K562 (cell line): ENCODE data around the gene SLFN5. TPM values are rescaled to one million over a fixed set of nuclear protein-coding genes. Genes with fewer than 3 reads are reported as not detected.

Experiments used
- ATAC-seq: fragments of 200-7000 bp; cut with Tn5 transposase; 3 replicates; pipeline ENCODE4 v1.9.1; 2020; ENCODE audit warnings: moderate library complexity
- BruUV-seq: library from RNA; stranded (reverse); fragments of 400-500 nt; replicated peaks from 2 replicates; lab custom pipeline; 2021; lab: Mats Ljungman, UMichigan
- CTCF ChIA-PET: fragments of 300-600 bp; formaldehyde crosslinking; extraction: SDS; loops from one replicate; lab custom pipeline; 2021; ENCODE audit warnings: low intra/inter-chr PET ratio; lab: Yijun Ruan, JAX
- POLR2A ChIA-PET: fragments of 300-600, 350-650 bp; sonication (Branson Sonifier 250); formaldehyde crosslinking; extraction: SDS; loops from one replicate; lab custom pipeline; 2021; ENCODE audit warnings: antibody characterized with exemption, inconsistent platforms; lab: Yijun Ruan, JAX
- DNase-seq, 4 experiments: peaks; one replicate each; pipeline versions ENCODE4 v3.0.0 to v3.0.0-alpha.2; 2011 to 2018; ENCODE audit warnings: low spot score in 3 of 4, mixed read lengths in 3 of 4; ENCODE audit errors: extremely low read depth in 1 of 4
- FAIRE-seq: peaks from 2 replicates; lab custom pipeline; 2011; peaks lifted over from hg19 to GRCh38; lab: Jason Lieb, UNC
- H2AFZ ChIP-seq: 2 replicates; pipeline ENCODE4 v1.6.0; 2011; ENCODE audit warnings: low read depth, low read length, control low read depth, inconsistent platforms
- H3K27ac ChIP-seq: fragments of 200-600 bp; 3 replicates; pipeline ENCODE4 v1.8.0; 2011; ENCODE audit warnings: low read depth, mild to moderate bottlenecking, control low read depth, inconsistent platforms, low read length, moderate library complexity, mixed read lengths; ENCODE audit errors: extremely low read depth
- H3K27me3 ChIP-seq, 2 experiments: fragments of 300-600 bp in 1 of 2; 2 replicates in 1 of 2; 3 replicates in 1 of 2; pipeline versions ENCODE4 v1.6.0 to v1.8.0; 2011; ENCODE audit warnings: inconsistent platforms in 2 of 2, low read length in 2 of 2, mild to moderate bottlenecking in 1 of 2, mixed read lengths in 1 of 2, moderate library complexity in 1 of 2; ENCODE audit not compliant: control insufficient read depth in 2 of 2, insufficient read depth in 2 of 2
- H3K36me3 ChIP-seq: fragments of 300-600 bp; 3 replicates; pipeline ENCODE4 v1.8.0; 2011; ENCODE audit warnings: mild to moderate bottlenecking, low read length, inconsistent platforms; ENCODE audit not compliant: control insufficient read depth, insufficient read depth
- H3K4me1 ChIP-seq, 2 experiments: fragments of 200-600 bp in 1 of 2; replicated peaks in 1 of 2; 2 replicates in 1 of 2; 3 replicates in 1 of 2; pipeline versions ENCODE4 v1.5.1 to v1.8.0; 2011; ENCODE audit warnings: inconsistent platforms in 2 of 2, low read length in 2 of 2, mild to moderate bottlenecking in 1 of 2, mixed read lengths in 1 of 2, moderate library complexity in 1 of 2; ENCODE audit not compliant: control insufficient read depth in 2 of 2, insufficient read depth in 2 of 2
- H3K4me2 ChIP-seq: 2 replicates; pipeline ENCODE4 v1.6.1; 2011; ENCODE audit warnings: low read length, control low read depth, inconsistent platforms, mixed read lengths; ENCODE audit not compliant: insufficient read depth
- H3K4me3 ChIP-seq: fragments of 200-600 bp; sonication (generic), shearing (Covaris generic); 2 replicates; pipeline ENCODE4 v1.5.1; 2016; ENCODE audit warnings: control low read depth, inconsistent platforms
- H3K79me2 ChIP-seq: fragments of 200-600 bp; 3 replicates; pipeline ENCODE4 v1.8.0; 2011; ENCODE audit warnings: low read length, inconsistent platforms; ENCODE audit not compliant: control insufficient read depth, insufficient read depth
- H3K9ac ChIP-seq, 2 experiments: 2 replicates each; pipeline versions ENCODE4 v1.6.0 to v1.6.1; 2011; ENCODE audit warnings: low read depth in 2 of 2, low read length in 2 of 2, control low read depth in 1 of 2, inconsistent platforms in 1 of 2, mild to moderate bottlenecking in 1 of 2, mixed read lengths in 1 of 2; ENCODE audit not compliant: insufficient read depth in 1 of 2
- H3K9me1 ChIP-seq: one replicate; pipeline ENCODE4 v1.6.0; 2011; ENCODE audit warnings: inconsistent platforms, mild to moderate bottlenecking, low read length, moderate library complexity; ENCODE audit not compliant: control insufficient read depth, insufficient read depth
- H3K9me3 ChIP-seq: replicated peaks from 2 replicates; pipeline ENCODE4 v1.5.1; 2011; ENCODE audit warnings: low read depth, low read length, inconsistent platforms; ENCODE audit not compliant: control insufficient read depth, insufficient read depth
- H4K20me1 ChIP-seq: replicated peaks from 2 replicates; pipeline ENCODE4 v1.6.1; 2011; ENCODE audit warnings: low read length, inconsistent platforms, mixed read lengths; ENCODE audit not compliant: control insufficient read depth, insufficient read depth
- CTCFL ChIP-seq: IDR thresholded peaks from 2 replicates; pipeline ENCODE4 v1.6.1; 2011; ENCODE audit warnings: borderline replicate concordance, low read depth, mild to moderate bottlenecking, moderate library complexity, low read length; ENCODE audit not compliant: insufficient read depth, poor library complexity, severe bottlenecking
- SRF ChIP-seq, 2 experiments: fragments of 250-450, 450-650 bp in 1 of 2; sonication (Bioruptor Pico) in 1 of 2; sonication (generic) in 1 of 2; formaldehyde crosslinking; IDR thresholded peaks; 2 replicates each; pipeline versions ENCODE4 v1.5.0 to v1.5.1; 2020 to 2022; ENCODE audit warnings: mild to moderate bottlenecking in 1 of 2, missing genetic modification reagents in 1 of 2
- WGBS: fragments of 100-300 bp; shearing (Covaris generic); methylation state at CpG from one replicate; pipeline ENCODE4 v1.1.6; 2016; ENCODE audit warnings: low coverage, mixed read lengths; ENCODE audit not compliant: insufficient coverage; ENCODE audit errors: missing lambda C conversion rate; 5-methylcytosine and 5-hydroxymethylcytosine counted together
- in situ Hi-C: fragments of 300-500 bp; cut with MboI; formaldehyde crosslinking; loops from 4 replicates; pipeline ENCODE4 v1.15.0; 2018; ENCODE audit warnings: inconsistent platforms, mixed read lengths
- intact Hi-C: fragments of 100-400 bp; cut with micrococcal nuclease; formaldehyde crosslinking; loops from 2 replicates; pipeline ENCODE4 v1.14.2; 2022
- polyA plus RNA-seq, 8 experiments: library from polyadenylated mRNA; depleted of rRNA in 4 of 8; stranded (reverse) in 5 of 8; unstranded in 3 of 8; fragments of >200 nt; fragmentation: Nextera tagmentation in 2 of 8; fragmentation: Illumina TruSeq in 1 of 8; extraction: Ambion mirVana in 2 of 8; extraction: Trizol in 1 of 8; gene quantifications; 2 replicates each; pipeline versions ENCODE4 v1.2.1 to v1.2.3, GENCODE V29; 2011 to 2014; ENCODE audit warnings: inconsistent platforms in 1 of 8, missing spikeins in 1 of 8
- total RNA-seq, 7 experiments: library from RNA; depleted of rRNA in 6 of 7; stranded (reverse); fragments of >200 nt in 6 of 7; fragmentation: Illumina TruSeq in 2 of 7; extraction: Trizol in 2 of 7; gene quantifications; 2 replicates each; pipeline versions ENCODE4 v1.2.1 to v1.2.3, GENCODE V29; 2011 to 2021; ENCODE audit warnings: low replicate concordance in 1 of 7

The SLFN5 gene
- total and polyA plus RNA-seq, 9 of the 15 experiments (the other 6 are each of a cell fraction or from before 2014, with no cell fraction given): under 0.01 to 0.18 (median 0.04) TPM; not detected in 1

DNA sequence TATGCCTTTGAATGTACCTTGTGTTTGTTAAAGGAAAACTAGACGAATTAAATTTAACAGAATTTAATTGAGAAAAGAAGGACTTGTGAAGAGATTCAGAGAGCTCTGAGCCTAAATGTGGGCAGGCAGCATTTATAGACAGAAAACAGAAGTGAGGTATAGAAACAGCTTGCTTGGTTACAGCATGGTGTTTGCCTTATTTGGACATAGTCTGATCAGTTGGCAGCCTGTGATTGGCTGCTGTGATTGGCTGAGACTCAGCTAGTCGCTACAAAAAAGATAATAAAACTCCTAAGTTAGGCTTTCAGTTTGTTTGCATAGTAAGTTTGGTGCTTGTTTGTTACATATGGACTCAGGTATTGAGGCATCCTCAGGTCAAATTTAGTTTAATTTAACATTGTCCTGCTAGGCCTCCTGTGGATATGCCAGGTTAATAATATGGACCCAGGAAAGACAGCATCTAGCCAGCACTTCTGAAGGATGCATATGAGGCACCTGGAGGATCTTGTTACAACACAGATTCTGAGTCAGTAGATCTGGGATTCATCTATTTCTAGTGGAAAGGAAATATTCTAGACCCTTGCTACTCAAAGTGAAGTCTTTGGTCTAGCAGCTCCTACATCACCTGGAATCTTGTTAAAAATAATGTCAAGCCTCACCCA is 43.4 kb downstream of the SLFN5 start:
- ChIA-PET POLR2A (interaction anchor here (0.6 to 0.8 kb wide), 2 partner anchors 79 to 207 kb away, joined by 3 to 4 read pairs; no protein-coding TSS in a partner anchor), CTCF (no interaction called here)
- no TSS peak for BruUV-seq
- Histone ChIP-seq H3K27me3 (peaks cover 0 to 4% of the 10 kb centered on the region in 2 experiments; a peak in 2 of 5 replicates), H3K9me3 (no peaks in the 10 kb centered on the region), H3K9ac (no peak overlapping the region), H3K4me2 (no peak overlapping the region), H4K20me1 (no peaks in the 10 kb centered on the region), H3K27ac (no peak overlapping the region), H3K4me3 (no peak overlapping the region), H3K9me1 (no peaks in the 10 kb centered on the region), H3K36me3 (no peaks in the 10 kb centered on the region), H3K79me2 (no peaks in the 10 kb centered on the region), H3K4me1 (no peaks in the 10 kb centered on the region), H2AFZ (no peak overlapping the region)
- FAIRE-seq (no peak), ATAC-seq (no peak), DNase-seq (no peak)
- in situ Hi-C loops: no loop called here
- TF ChIP-seq SRF (CRISPR knock-in tag; IDR thresholded peaks at IDR 0.05): peak in 1 of 2 experiments; percentile 89; a peak in 2 of 4 replicates
- TF ChIP-seq CTCFL: no peak
- intact Hi-C loops: no loop called here
- WGBS: 3% methylated on average over 2 of the region's 2 CpGs
